GM23338 (cell line): Measurements from ENCODE around the gene MUCL3. TPM values are rescaled to one million over a fixed set of nuclear protein-coding genes. Genes with fewer than 3 reads are reported as not detected.

ENCODE experiments used
- ATAC-seq: fragments of 200-7000 bp; cut with Tn5 transposase; 3 replicates; pipeline ENCODE4 v1.9.1; 2020
- DNase-seq: peaks from one replicate; pipeline ENCODE4 v3.0.0-alpha.2; 2015; ENCODE audit warnings: low spot score
- H2AFZ ChIP-seq: fragments of 200-600 bp; sonication (generic); 2 replicates; pipeline ENCODE4 v1.8.0; 2016; ENCODE audit warnings: antibody characterized with exemption, mild to moderate bottlenecking, moderate library complexity
- H3F3A ChIP-seq: fragments of 200-600 bp; sonication (generic); replicated peaks from 2 replicates; pipeline ENCODE4 v1.8.0; 2017; ENCODE audit warnings: antibody characterized with exemption, mixed run types, low read depth
- H3K27ac ChIP-seq: fragments of 200-600 bp; sonication (generic); 2 replicates; pipeline ENCODE4 v1.6.1; 2016; ENCODE audit warnings: low read depth
- H3K27me3 ChIP-seq: fragments of 200-600 bp; sonication (generic); 2 replicates; pipeline ENCODE4 v1.8.0; 2016; ENCODE audit warnings: mild to moderate bottlenecking, mixed run types, moderate library complexity; ENCODE audit not compliant: insufficient read depth
- H3K36me3 ChIP-seq: fragments of 200-600 bp; sonication (generic); 2 replicates; pipeline ENCODE4 v1.8.0; 2016; ENCODE audit warnings: mild to moderate bottlenecking; ENCODE audit not compliant: insufficient read depth
- H3K4me1 ChIP-seq: fragments of 200-600 bp; sonication (generic); 2 replicates; pipeline ENCODE4 v1.8.0; 2016; ENCODE audit warnings: mild to moderate bottlenecking, moderate library complexity; ENCODE audit not compliant: insufficient read depth
- H3K4me2 ChIP-seq: fragments of 200-600 bp; sonication (generic); 2 replicates; pipeline ENCODE4 v1.7.1; 2017; ENCODE audit warnings: mixed run types
- H3K4me3 ChIP-seq: fragments of 200-600 bp; sonication (generic); 2 replicates; pipeline ENCODE4 v1.6.1; 2016; ENCODE audit warnings: mixed run types
- H3K79me2 ChIP-seq: fragments of 200-600 bp; sonication (generic); replicated peaks from 2 replicates; pipeline ENCODE4 v1.8.0; 2017; ENCODE audit warnings: mild to moderate bottlenecking; ENCODE audit not compliant: insufficient read depth
- H3K9me2 ChIP-seq: fragments of 200-600 bp; sonication (generic); 2 replicates; pipeline ENCODE4 v1.8.0; 2017; ENCODE audit not compliant: insufficient read depth
- H4K20me1 ChIP-seq: fragments of 200-600 bp; sonication (generic); replicated peaks from 2 replicates; pipeline ENCODE4 v1.8.0; 2017; ENCODE audit warnings: mild to moderate bottlenecking; ENCODE audit not compliant: insufficient read depth
- H3K27ac Mint-ChIP-seq: 2 replicates; pipeline ENCODE4 v1.8.0; 2020; ENCODE audit warnings: inconsistent platforms, mild to moderate bottlenecking, moderate library complexity, mixed read lengths
- H3K27me3 Mint-ChIP-seq: 3 replicates; pipeline ENCODE4 v1.8.0; 2022; ENCODE audit warnings: low read depth, mild to moderate bottlenecking, moderate library complexity, mixed read lengths, inconsistent platforms; ENCODE audit not compliant: insufficient read depth, poor library complexity
- H3K36me3 Mint-ChIP-seq: 3 replicates; pipeline ENCODE4 v1.8.0; 2021; ENCODE audit warnings: low read depth, mild to moderate bottlenecking, inconsistent platforms, moderate library complexity, mixed read lengths
- H3K4me1 Mint-ChIP-seq: 3 replicates; pipeline ENCODE4 v1.8.0; 2020; ENCODE audit warnings: mild to moderate bottlenecking, inconsistent platforms, mixed read lengths
- H3K4me3 Mint-ChIP-seq: 3 replicates; pipeline ENCODE4 v1.8.0; 2021; ENCODE audit warnings: moderate library complexity, mild to moderate bottlenecking, inconsistent platforms, mixed read lengths
- H3K9me3 Mint-ChIP-seq: 3 replicates; pipeline ENCODE4 v1.8.0; 2020; ENCODE audit warnings: moderate library complexity, mild to moderate bottlenecking, inconsistent platforms, mixed read lengths
- CREB1 ChIP-seq: fragments of 250-450 bp; sonication (Bioruptor Pico); IDR thresholded peaks from 2 replicates; pipeline ENCODE4 v1.5.0; 2020; ENCODE audit warnings: low read depth, mild to moderate bottlenecking, moderate library complexity
- EZH2 ChIP-seq: fragments of 200-600 bp; sonication (generic); IDR thresholded peaks from one replicate; pipeline ENCODE4 v1.8.0; 2017; ENCODE audit warnings: antibody characterized with exemption, mild to moderate bottlenecking, low read depth; ENCODE audit not compliant: unreplicated experiment
- EZH2phosphoT487 ChIP-seq: fragments of 200-600 bp; sonication (generic); IDR thresholded peaks from one replicate; pipeline ENCODE4 v1.8.1; 2018; ENCODE audit warnings: antibody characterized with exemption; ENCODE audit not compliant: unreplicated experiment
- JUNB ChIP-seq: IDR thresholded peaks from one replicate; pipeline ENCODE4 v1.6.1; 2016; ENCODE audit warnings: antibody characterized with exemption; ENCODE audit not compliant: unreplicated experiment
- NANOG ChIP-seq: IDR thresholded peaks from 2 replicates; pipeline ENCODE4 v1.6.1; 2016; ENCODE audit warnings: antibody characterized with exemption, borderline replicate concordance
- POLR2AphosphoS5 ChIP-seq: IDR thresholded peaks from 2 replicates; pipeline ENCODE4 v1.6.1; 2016; ENCODE audit warnings: antibody characterized with exemption, low read depth
- STAT1 ChIP-seq: IDR thresholded peaks from one replicate; pipeline ENCODE4 v1.6.1; 2016; ENCODE audit warnings: antibody characterized with exemption; ENCODE audit not compliant: unreplicated experiment
- ZNF114 ChIP-seq: fragments of 250-450 bp; sonication (Bioruptor Pico); IDR thresholded peaks from 2 replicates; pipeline ENCODE4 v1.5.0; 2020; ENCODE audit warnings: mild to moderate bottlenecking, moderate library complexity
- ZNF331 ChIP-seq: fragments of 250-450 bp; sonication (Bioruptor Pico); IDR thresholded peaks from 2 replicates; pipeline ENCODE4 v1.5.0; 2020; ENCODE audit warnings: low read depth, mild to moderate bottlenecking, moderate library complexity
- ZNF462 ChIP-seq: fragments of 250-450 bp; sonication (Bioruptor Pico); IDR thresholded peaks from 2 replicates; pipeline ENCODE4 v1.5.0; 2020; ENCODE audit warnings: mild to moderate bottlenecking, moderate library complexity
- polyA plus RNA-seq: library from polyadenylated mRNA; unstranded; fragments of >200 nt; fragmentation: Nextera tagmentation; extraction: Ambion mirVana; gene quantifications from 2 replicates; pipeline ENCODE4 v1.2.1, GENCODE V29; 2016
- total RNA-seq: library from RNA; depleted of rRNA; stranded (reverse); fragments of >200 nt; shearing (Covaris generic); gene quantifications from 2 replicates; pipeline ENCODE4 v1.2.3, GENCODE V29; 2014
- TF ChIP-seq, protein P1 (sequence below): IDR thresholded peaks from one replicate; pipeline ENCODE4 v1.6.1; 2018; ENCODE audit warnings: antibody characterized with exemption; ENCODE audit not compliant: unreplicated experiment
- TF ChIP-seq, protein P2 (sequence below), 2 experiments: fragments of 200-600 bp in 1 of 2; sonication (generic) in 1 of 2; conservative IDR thresholded peaks; 2 replicates each; pipeline versions ENCODE4 v1.5.1 to v1.6.1; 2016 to 2017; ENCODE audit warnings: antibody characterized with exemption in 2 of 2, low read depth in 2 of 2, mild to moderate bottlenecking in 2 of 2, moderate library complexity in 1 of 2
- TF ChIP-seq, protein P3 (sequence below): IDR thresholded peaks from 2 replicates; pipeline ENCODE4 v1.6.1; 2016; ENCODE audit warnings: antibody characterized with exemption

Gene MUCL3
- total and polyA plus RNA-seq, 2 experiments from 2014 or later = 0.32 TPM; not detected in 1

DNA sequence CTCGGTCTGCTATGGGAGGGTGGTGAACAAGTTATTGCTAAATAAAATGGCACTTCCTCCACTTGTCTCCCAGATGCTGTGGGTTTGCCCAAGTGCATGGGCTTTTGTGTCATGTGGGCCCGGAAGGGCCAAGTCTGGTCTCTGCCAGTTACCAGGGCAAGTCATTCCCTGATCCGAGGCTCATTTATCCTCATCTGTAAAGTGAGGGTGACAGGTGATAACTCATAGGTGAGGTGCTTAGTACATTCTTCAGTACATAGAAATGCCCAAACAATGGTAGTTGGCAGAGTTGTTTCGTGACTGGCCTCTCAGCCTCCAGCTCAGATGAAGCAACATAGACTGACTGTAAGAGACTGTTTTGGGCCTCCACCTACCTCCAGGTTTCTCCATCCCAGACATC is 2.0 kb upstream of the MUCL3 start:
- no peak overlapping the region for H3K27ac ChIP-seq
- no peaks in the 10 kb centered on the region for H3K36me3 ChIP-seq
- H4K20me1 ChIP-seq = no peaks in the 10 kb centered on the region
- H3K4me1 Mint-ChIP-seq = peaks cover 35% of the 10 kb centered on the region
- no peaks in the 10 kb centered on the region for H3F3A ChIP-seq
- H3K79me2 ChIP-seq = no peaks in the 10 kb centered on the region
- no peaks in the 10 kb centered on the region for H3K9me3 Mint-ChIP-seq
- H3K9me2 ChIP-seq = peaks cover 5% of the 10 kb centered on the region; the same call in 1 of the 2 replicates
- no peak for DNase-seq
- ATAC-seq = no peak
- H3K4me1 ChIP-seq = peaks cover 17% of the 10 kb centered on the region
- H3K4me3 Mint-ChIP-seq = no peak overlapping the region
- TF ChIP-seq ZNF462 = no peak
- no peak for TF ChIP-seq CREB1 (CRISPR knock-in tag)
- no peak for TF ChIP-seq EZH2phosphoT487
- TF ChIP-seq EZH2 = no peak
- TF ChIP-seq ZNF331 (CRISPR knock-in tag) = no peak
- no peak for TF ChIP-seq NANOG
- TF ChIP-seq, protein P1, sequence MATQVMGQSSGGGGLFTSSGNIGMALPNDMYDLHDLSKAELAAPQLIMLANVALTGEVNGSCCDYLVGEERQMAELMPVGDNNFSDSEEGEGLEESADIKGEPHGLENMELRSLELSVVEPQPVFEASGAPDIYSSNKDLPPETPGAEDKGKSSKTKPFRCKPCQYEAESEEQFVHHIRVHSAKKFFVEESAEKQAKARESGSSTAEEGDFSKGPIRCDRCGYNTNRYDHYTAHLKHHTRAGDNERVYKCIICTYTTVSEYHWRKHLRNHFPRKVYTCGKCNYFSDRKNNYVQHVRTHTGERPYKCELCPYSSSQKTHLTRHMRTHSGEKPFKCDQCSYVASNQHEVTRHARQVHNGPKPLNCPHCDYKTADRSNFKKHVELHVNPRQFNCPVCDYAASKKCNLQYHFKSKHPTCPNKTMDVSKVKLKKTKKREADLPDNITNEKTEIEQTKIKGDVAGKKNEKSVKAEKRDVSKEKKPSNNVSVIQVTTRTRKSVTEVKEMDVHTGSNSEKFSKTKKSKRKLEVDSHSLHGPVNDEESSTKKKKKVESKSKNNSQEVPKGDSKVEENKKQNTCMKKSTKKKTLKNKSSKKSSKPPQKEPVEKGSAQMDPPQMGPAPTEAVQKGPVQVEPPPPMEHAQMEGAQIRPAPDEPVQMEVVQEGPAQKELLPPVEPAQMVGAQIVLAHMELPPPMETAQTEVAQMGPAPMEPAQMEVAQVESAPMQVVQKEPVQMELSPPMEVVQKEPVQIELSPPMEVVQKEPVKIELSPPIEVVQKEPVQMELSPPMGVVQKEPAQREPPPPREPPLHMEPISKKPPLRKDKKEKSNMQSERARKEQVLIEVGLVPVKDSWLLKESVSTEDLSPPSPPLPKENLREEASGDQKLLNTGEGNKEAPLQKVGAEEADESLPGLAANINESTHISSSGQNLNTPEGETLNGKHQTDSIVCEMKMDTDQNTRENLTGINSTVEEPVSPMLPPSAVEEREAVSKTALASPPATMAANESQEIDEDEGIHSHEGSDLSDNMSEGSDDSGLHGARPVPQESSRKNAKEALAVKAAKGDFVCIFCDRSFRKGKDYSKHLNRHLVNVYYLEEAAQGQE = no peak
- no peak for TF ChIP-seq ZNF114 (CRISPR knock-in tag)
- no peak for TF ChIP-seq JUNB
- TF ChIP-seq, protein P2, sequence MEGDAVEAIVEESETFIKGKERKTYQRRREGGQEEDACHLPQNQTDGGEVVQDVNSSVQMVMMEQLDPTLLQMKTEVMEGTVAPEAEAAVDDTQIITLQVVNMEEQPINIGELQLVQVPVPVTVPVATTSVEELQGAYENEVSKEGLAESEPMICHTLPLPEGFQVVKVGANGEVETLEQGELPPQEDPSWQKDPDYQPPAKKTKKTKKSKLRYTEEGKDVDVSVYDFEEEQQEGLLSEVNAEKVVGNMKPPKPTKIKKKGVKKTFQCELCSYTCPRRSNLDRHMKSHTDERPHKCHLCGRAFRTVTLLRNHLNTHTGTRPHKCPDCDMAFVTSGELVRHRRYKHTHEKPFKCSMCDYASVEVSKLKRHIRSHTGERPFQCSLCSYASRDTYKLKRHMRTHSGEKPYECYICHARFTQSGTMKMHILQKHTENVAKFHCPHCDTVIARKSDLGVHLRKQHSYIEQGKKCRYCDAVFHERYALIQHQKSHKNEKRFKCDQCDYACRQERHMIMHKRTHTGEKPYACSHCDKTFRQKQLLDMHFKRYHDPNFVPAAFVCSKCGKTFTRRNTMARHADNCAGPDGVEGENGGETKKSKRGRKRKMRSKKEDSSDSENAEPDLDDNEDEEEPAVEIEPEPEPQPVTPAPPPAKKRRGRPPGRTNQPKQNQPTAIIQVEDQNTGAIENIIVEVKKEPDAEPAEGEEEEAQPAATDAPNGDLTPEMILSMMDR (conservative IDR thresholded peaks at IDR 0.05; ENCODE audit: low read depth in 2 of 2) = no peak
- no peak for TF ChIP-seq POLR2AphosphoS5
- TF ChIP-seq, protein P3, sequence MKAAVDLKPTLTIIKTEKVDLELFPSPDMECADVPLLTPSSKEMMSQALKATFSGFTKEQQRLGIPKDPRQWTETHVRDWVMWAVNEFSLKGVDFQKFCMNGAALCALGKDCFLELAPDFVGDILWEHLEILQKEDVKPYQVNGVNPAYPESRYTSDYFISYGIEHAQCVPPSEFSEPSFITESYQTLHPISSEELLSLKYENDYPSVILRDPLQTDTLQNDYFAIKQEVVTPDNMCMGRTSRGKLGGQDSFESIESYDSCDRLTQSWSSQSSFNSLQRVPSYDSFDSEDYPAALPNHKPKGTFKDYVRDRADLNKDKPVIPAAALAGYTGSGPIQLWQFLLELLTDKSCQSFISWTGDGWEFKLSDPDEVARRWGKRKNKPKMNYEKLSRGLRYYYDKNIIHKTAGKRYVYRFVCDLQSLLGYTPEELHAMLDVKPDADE = no peak
- no peak for TF ChIP-seq STAT1
- peaks cover 14% of the 10 kb centered on the region for H3K27me3 Mint-ChIP-seq
- no peaks in the 10 kb centered on the region; the same call in 2 of the 3 replicates for H3K36me3 Mint-ChIP-seq
- H2AFZ ChIP-seq = no peak overlapping the region
- no peak overlapping the region for H3K4me3 ChIP-seq
- H3K4me2 ChIP-seq = no peak overlapping the region
- no peaks in the 10 kb centered on the region for H3K27me3 ChIP-seq
- H3K27ac Mint-ChIP-seq = no peak overlapping the region
